H9 (cell line): Measurements from ENCODE around the gene RBM45. TPM values are rescaled to one million over a fixed set of nuclear protein-coding genes. Genes with fewer than 3 reads are reported as not detected.
"Not testable (repeated sequence)": the region's sequence is repeated elsewhere in the genome, so short reads cannot be mapped to it uniquely, and the experiment has no call there.

Experiments
- DNase-seq: peaks from one replicate; pipeline ENCODE4 v3.0.0-alpha.2; 2017
- H2AFZ ChIP-seq: one replicate; pipeline ENCODE4 v1.6.1; 2013; ENCODE audit warnings: mild to moderate bottlenecking, low read length, control low read depth, moderate library complexity
- H2AK5ac ChIP-seq: 2 replicates; pipeline ENCODE4 v1.6.1; 2013; ENCODE audit warnings: low read length, control low read depth, mixed read lengths; ENCODE audit not compliant: insufficient read length
- H2BK120ac ChIP-seq: one replicate; pipeline ENCODE4 v1.6.1; 2013; ENCODE audit warnings: low read depth, mild to moderate bottlenecking, low read length, control low read depth, inconsistent platforms; ENCODE audit not compliant: poor library complexity, severe bottlenecking
- H2BK12ac ChIP-seq: 2 replicates; pipeline ENCODE4 v1.6.1; 2013; ENCODE audit warnings: low read length, control low read depth, mixed read lengths, low read depth; ENCODE audit not compliant: insufficient read length
- H2BK15ac ChIP-seq: 2 replicates; pipeline ENCODE4 v1.6.1; 2013; ENCODE audit warnings: low read depth, low read length, control low read depth
- H2BK20ac ChIP-seq: one replicate; pipeline ENCODE4 v1.6.1; 2013; ENCODE audit warnings: low read depth, mild to moderate bottlenecking, low read length, control low read depth, inconsistent platforms; ENCODE audit not compliant: poor library complexity, severe bottlenecking
- H2BK5ac ChIP-seq: 2 replicates; pipeline ENCODE4 v1.6.1; 2013; ENCODE audit warnings: low read length, control low read depth, mixed read lengths; ENCODE audit not compliant: insufficient read length
- H3K14ac ChIP-seq: 2 replicates; pipeline ENCODE4 v1.6.1; 2013; ENCODE audit warnings: low read length, control low read depth; ENCODE audit not compliant: insufficient read depth
- H3K18ac ChIP-seq: 2 replicates; pipeline ENCODE4 v1.6.1; 2013; ENCODE audit warnings: low read depth, mild to moderate bottlenecking, mixed read lengths, low read length, control low read depth; ENCODE audit not compliant: insufficient read length
- H3K23ac ChIP-seq: 2 replicates; pipeline ENCODE4 v1.6.1; 2013; ENCODE audit warnings: low read length, control low read depth, mixed read lengths, low read depth; ENCODE audit not compliant: insufficient read length
- H3K23me2 ChIP-seq: 2 replicates; pipeline ENCODE4 v1.6.1; 2013; ENCODE audit warnings: low read depth, mild to moderate bottlenecking, mixed read lengths, low read length, control low read depth; ENCODE audit not compliant: insufficient read length, poor library complexity, severe bottlenecking
- H3K27ac ChIP-seq: 2 replicates; pipeline ENCODE4 v1.5.1; 2013; ENCODE audit warnings: low read length, control low read depth, mixed read lengths, low read depth; ENCODE audit not compliant: insufficient read length
- H3K27me3 ChIP-seq: 2 replicates; pipeline ENCODE4 v1.6.1; 2013; ENCODE audit warnings: low read length, control low read depth, inconsistent platforms; ENCODE audit not compliant: insufficient read depth
- H3K4ac ChIP-seq: 2 replicates; pipeline ENCODE4 v1.6.1; 2013; ENCODE audit warnings: low read depth, mild to moderate bottlenecking, control low read depth, inconsistent platforms, low read length, moderate library complexity
- H3K4me1 ChIP-seq: 2 replicates; pipeline ENCODE4 v1.6.1; 2013; ENCODE audit warnings: low read length, control low read depth, inconsistent platforms; ENCODE audit not compliant: insufficient read depth
- H3K4me2 ChIP-seq: 2 replicates; pipeline ENCODE4 v1.6.1; 2013; ENCODE audit warnings: low read length, control low read depth, mixed read lengths; ENCODE audit not compliant: insufficient read length, insufficient read depth
- H3K56ac ChIP-seq: 2 replicates; pipeline ENCODE4 v1.6.1; 2013; ENCODE audit warnings: low read depth, mild to moderate bottlenecking, mixed read lengths, low read length, control low read depth; ENCODE audit not compliant: insufficient read length
- H3K79me1 ChIP-seq: 2 replicates; pipeline ENCODE4 v1.6.1; 2013; ENCODE audit warnings: low read depth, mild to moderate bottlenecking, moderate library complexity, low read length, control low read depth, inconsistent platforms; ENCODE audit not compliant: insufficient read depth, poor library complexity, severe bottlenecking
- H3K79me2 ChIP-seq: 2 replicates; pipeline ENCODE4 v1.6.1; 2013; ENCODE audit warnings: low read length, control low read depth, inconsistent platforms; ENCODE audit not compliant: insufficient read depth
- H3K9ac ChIP-seq: 2 replicates; pipeline ENCODE4 v1.6.1; 2013; ENCODE audit warnings: low read length, control low read depth, mixed read lengths; ENCODE audit not compliant: insufficient read length; ENCODE audit errors: extremely low read depth
- H3K9me3 ChIP-seq: one replicate; pipeline ENCODE4 v1.6.1; 2013; ENCODE audit warnings: low read depth, low read length, inconsistent platforms; ENCODE audit not compliant: control insufficient read depth
- H3T11ph ChIP-seq: one replicate; pipeline ENCODE4 v1.6.1; 2013; ENCODE audit warnings: mild to moderate bottlenecking, low read length, control low read depth, inconsistent platforms
- H4K20me1 ChIP-seq: one replicate; pipeline ENCODE4 v1.6.1; 2013; ENCODE audit not compliant: control insufficient read depth, insufficient read length, insufficient read depth
- H4K5ac ChIP-seq: 2 replicates; pipeline ENCODE4 v1.6.1; 2013; ENCODE audit warnings: low read depth, mild to moderate bottlenecking, mixed read lengths, low read length, control low read depth; ENCODE audit not compliant: insufficient read length
- H4K8ac ChIP-seq: replicated peaks from 2 replicates; pipeline ENCODE4 v1.6.1; 2013; ENCODE audit warnings: low read length, control low read depth, mixed read lengths, low read depth; ENCODE audit not compliant: insufficient read length
- H4K91ac ChIP-seq: 2 replicates; pipeline ENCODE4 v1.6.1; 2013; ENCODE audit warnings: low read depth, mild to moderate bottlenecking, moderate library complexity, mixed read lengths, low read length, control low read depth; ENCODE audit not compliant: insufficient read length
- H3K27ac Mint-ChIP-seq, 3 experiments: 2 replicates in 2 of 3; 3 replicates in 1 of 3; pipeline ENCODE4 v1.8.0; 2020 to 2021; ENCODE audit warnings: mixed read lengths in 3 of 3, mild to moderate bottlenecking in 1 of 3, moderate library complexity in 1 of 3
- H3K27me3 Mint-ChIP-seq: 2 replicates; pipeline ENCODE4 v1.8.0; 2021; ENCODE audit warnings: low read depth, mild to moderate bottlenecking, moderate library complexity, mixed read lengths
- H3K36me3 Mint-ChIP-seq, 3 experiments: 2 replicates in 2 of 3; 3 replicates in 1 of 3; pipeline ENCODE4 v1.8.0; 2020 to 2021; ENCODE audit warnings: low read depth in 3 of 3, mixed read lengths in 3 of 3; ENCODE audit not compliant: insufficient read depth in 1 of 3
- H3K4me1 Mint-ChIP-seq, 2 experiments: 2 replicates each; pipeline ENCODE4 v1.8.0; 2020; ENCODE audit warnings: mixed read lengths in 2 of 2
- H3K4me3 Mint-ChIP-seq, 2 experiments: 2 replicates in 1 of 2; 3 replicates in 1 of 2; pipeline ENCODE4 v1.8.0; 2020 to 2021; ENCODE audit warnings: mild to moderate bottlenecking in 2 of 2, mixed read lengths in 2 of 2, moderate library complexity in 1 of 2
- H3K9me3 Mint-ChIP-seq, 2 experiments: 2 replicates in 1 of 2; 3 replicates in 1 of 2; pipeline ENCODE4 v1.8.0; 2020; ENCODE audit warnings: mild to moderate bottlenecking in 2 of 2, mixed read lengths in 2 of 2, moderate library complexity in 1 of 2
- WGBS: extraction: QIAGEN DNeasy Blood & Tissue Kit; methylation state at CpG from one replicate; pipeline ENCODE4 v1.1.7; 2013; ENCODE audit warnings: missing lambda C conversion rate, low lambda C conversion rate, mixed read lengths; ENCODE audit not compliant: insufficient read length; ENCODE audit errors: extremely low coverage; 5-methylcytosine and 5-hydroxymethylcytosine counted together
- total RNA-seq: library from RNA; stranded (reverse); gene quantifications from 2 replicates; pipeline ENCODE4 v1.2.1, GENCODE V29; 2021
- TF ChIP-seq, protein P1 (sequence below): fragments of 200-600 bp; sonication (generic); conservative IDR thresholded peaks from 3 replicates; pipeline ENCODE4 v1.8.0; 2021; ENCODE audit warnings: antibody characterized with exemption, mild to moderate bottlenecking

RBM45 gene
- total RNA-seq, 1 experiment from 2014 or later = 13.9 TPM

DNA sequence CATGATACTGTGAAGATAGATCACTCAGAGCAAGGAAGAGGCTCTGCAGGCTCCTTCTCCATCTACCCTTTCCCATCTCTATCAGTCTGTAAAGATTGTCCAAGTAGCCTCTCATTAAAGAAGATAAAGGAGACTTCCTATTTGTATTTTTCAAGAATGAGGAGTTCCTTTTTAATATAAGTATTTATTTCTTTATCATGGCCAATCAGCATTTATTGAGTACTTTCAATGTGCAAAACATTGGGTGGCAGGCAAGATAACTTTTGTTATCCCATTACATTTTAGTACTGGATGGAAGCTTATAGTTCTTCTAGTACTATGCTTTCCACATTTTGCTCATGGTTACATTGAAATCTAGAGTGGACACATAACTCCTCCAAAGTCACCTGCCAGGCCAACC is 36.1 kb upstream of the RBM45 start:
- Histone ChIP-seq H3K27me3 (no peaks in the 10 kb centered on the region; the same call in 1 of the 2 replicates), H3K23me2 (peaks cover 5% of the 10 kb centered on the region), H4K91ac (no peak overlapping the region), H3K4me2 (no peak overlapping the region), H3K23ac (no peak overlapping the region), H3K9me3 (no peaks in the 10 kb centered on the region), H3K27ac (no peak overlapping the region), H2BK5ac (no peak overlapping the region), H4K20me1 (no peaks in the 10 kb centered on the region), H4K8ac (no peak overlapping the region), H2BK120ac (no peak overlapping the region), H3K4me1 (no peaks in the 10 kb centered on the region), H3K79me1 (no peaks in the 10 kb centered on the region), H3K56ac (no peak overlapping the region), H2BK20ac (no peak overlapping the region), H2AFZ (no peak overlapping the region), H4K5ac (no peak overlapping the region), H2BK15ac (no peak overlapping the region), H3K18ac (no peak overlapping the region), H3K9ac (no peak overlapping the region), H3K79me2 (no peaks in the 10 kb centered on the region), H2AK5ac (no peak overlapping the region), H3T11ph (no peak overlapping the region), H3K14ac (no peak overlapping the region), H2BK12ac (no peak overlapping the region), H3K4ac (no peak overlapping the region)
- Mint-ChIP-seq H3K9me3 (peaks cover 5 to 7% of the 10 kb centered on the region in 2 experiments), H3K36me3 (no peaks in the 10 kb centered on the region), H3K4me3 (no peak overlapping the region), H3K4me1 (peaks cover 12 to 14% of the 10 kb centered on the region in 2 experiments), H3K27ac (no peak overlapping the region), H3K27me3 (peaks cover 50% of the 10 kb centered on the region)
- TF ChIP-seq, protein P1, sequence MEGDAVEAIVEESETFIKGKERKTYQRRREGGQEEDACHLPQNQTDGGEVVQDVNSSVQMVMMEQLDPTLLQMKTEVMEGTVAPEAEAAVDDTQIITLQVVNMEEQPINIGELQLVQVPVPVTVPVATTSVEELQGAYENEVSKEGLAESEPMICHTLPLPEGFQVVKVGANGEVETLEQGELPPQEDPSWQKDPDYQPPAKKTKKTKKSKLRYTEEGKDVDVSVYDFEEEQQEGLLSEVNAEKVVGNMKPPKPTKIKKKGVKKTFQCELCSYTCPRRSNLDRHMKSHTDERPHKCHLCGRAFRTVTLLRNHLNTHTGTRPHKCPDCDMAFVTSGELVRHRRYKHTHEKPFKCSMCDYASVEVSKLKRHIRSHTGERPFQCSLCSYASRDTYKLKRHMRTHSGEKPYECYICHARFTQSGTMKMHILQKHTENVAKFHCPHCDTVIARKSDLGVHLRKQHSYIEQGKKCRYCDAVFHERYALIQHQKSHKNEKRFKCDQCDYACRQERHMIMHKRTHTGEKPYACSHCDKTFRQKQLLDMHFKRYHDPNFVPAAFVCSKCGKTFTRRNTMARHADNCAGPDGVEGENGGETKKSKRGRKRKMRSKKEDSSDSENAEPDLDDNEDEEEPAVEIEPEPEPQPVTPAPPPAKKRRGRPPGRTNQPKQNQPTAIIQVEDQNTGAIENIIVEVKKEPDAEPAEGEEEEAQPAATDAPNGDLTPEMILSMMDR = no peak
- DNase-seq = no peak

DNA sequence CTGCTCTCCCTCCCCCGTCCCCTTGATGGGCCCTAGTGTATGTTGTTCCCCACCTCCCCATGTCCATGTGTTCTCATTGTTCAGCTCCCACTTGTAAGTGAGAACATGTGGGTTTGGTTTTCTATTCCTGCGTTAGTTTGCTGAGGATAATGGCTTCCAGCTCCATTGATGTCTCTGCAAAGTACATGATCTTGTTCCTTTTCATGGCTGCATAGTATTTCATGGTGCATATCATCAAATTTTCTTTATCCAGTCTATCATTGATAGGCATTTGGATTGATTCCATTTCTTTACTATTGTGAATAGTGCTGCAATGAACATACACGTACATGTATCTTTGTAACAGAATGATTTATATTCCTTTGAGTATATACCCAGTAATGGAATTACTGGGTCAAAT is 33.0 kb upstream of the RBM45 start:
- not testable (repeated sequence) for H3K79me2 ChIP-seq, H2AK5ac ChIP-seq, H4K5ac ChIP-seq, H3K9ac ChIP-seq, H3K27ac ChIP-seq, H3K14ac ChIP-seq, H3K36me3 Mint-ChIP-seq, H3T11ph ChIP-seq, H2AFZ ChIP-seq, H3K4me1 ChIP-seq, DNase-seq, H3K9me3 ChIP-seq, H4K8ac ChIP-seq, H3K18ac ChIP-seq, H3K4me2 ChIP-seq, H2BK5ac ChIP-seq, H3K23me2 ChIP-seq, H2BK20ac ChIP-seq, H4K91ac ChIP-seq, H2BK120ac ChIP-seq, H3K56ac ChIP-seq, H3K23ac ChIP-seq, H3K4me1 Mint-ChIP-seq, H2BK12ac ChIP-seq, H3K9me3 Mint-ChIP-seq, H4K20me1 ChIP-seq, H3K79me1 ChIP-seq, H3K4ac ChIP-seq, H3K27ac Mint-ChIP-seq, H3K4me3 Mint-ChIP-seq, H3K27me3 ChIP-seq, H2BK15ac ChIP-seq
- WGBS = no CpG with 5 or more reads among the region's 3 CpGs
- peaks cover 19% of the 10 kb centered on the region for H3K27me3 Mint-ChIP-seq
